Hematopoietic multipotent progenitor cell treated with erythropoietin and hydrocortisone succinate and interleukin-3 and kit ligand, for 4 days (in vitro differentiated cells): ENCODE data around the gene KLF6.

Source experiments
- DNase-seq: peaks from one replicate; pipeline ENCODE4 v3.0.0-alpha.2; 2015

The KLF6 gene

GRCh38 chr10:3786295-3787015 is 1.4 kb upstream of the KLF6 start:
- no peak for DNase-seq

- DNase-seq: peak; percentile 47
These were observed 852 bp upstream of the KLF6 start for GRCh38 chr10:3785851-3786271.

GRCh38 chr10:3785251-3785850 is 342 bp upstream of the KLF6 start:
- peak; percentile 99 for DNase-seq

- peak; percentile 76 for DNase-seq
These were observed 1.2 kb downstream of the KLF6 start for GRCh38 chr10:3783682-3784432.

- peak; percentile 64 for DNase-seq
These were observed 1.7 kb downstream of the KLF6 start for GRCh38 chr10:3783316-3783681.

- peak; percentile 90 for DNase-seq
These were observed 2.3 kb downstream of the KLF6 start for GRCh38 chr10:3782451-3783315.

GRCh38 chr10:3782146-3782450 is 2.9 kb downstream of the KLF6 start:
- DNase-seq: no peak

GRCh38 chr10:3781468-3782145 is 3.4 kb downstream of the KLF6 start:
- peak; percentile 41 for DNase-seq

- no peak for DNase-seq
These were observed 4.1 kb downstream of the KLF6 start for GRCh38 chr10:3780771-3781467.

GRCh38 chr10:3780021-3780770 is 4.8 kb downstream of the KLF6 start:
- DNase-seq: no peak

- DNase-seq: no peak
These were observed 5.8 kb downstream of the KLF6 start for GRCh38 chr10:3779158-3779741.

- DNase-seq: no peak
These were observed 6.3 kb downstream of the KLF6 start for GRCh38 chr10:3778692-3779157.

- DNase-seq: no peak
These were observed 6.9 kb downstream of the KLF6 start for GRCh38 chr10:3777981-3778691.

- DNase-seq: peak; percentile 58
These were observed 8.0 kb downstream of the KLF6 start for GRCh38 chr10:3776796-3777571.

- peak; percentile 34 for DNase-seq
These were observed 9.1 kb downstream of the KLF6 start for GRCh38 chr10:3775696-3776551.

- no peak for DNase-seq
These were observed 10.0 kb downstream of the KLF6 start for GRCh38 chr10:3774814-3775695.
